DMS 273 (cell line): ENCODE results near the gene AGFG1.
A peak's percentile ranks its signal among the peaks of the same experiment; 100 is the strongest.
"Not testable (repeated sequence)": the region's sequence is repeated elsewhere in the genome, so short reads cannot be mapped to it uniquely, and the experiment has no call there.

Experiments
- DNase-seq: peaks from one replicate; lab custom pipeline; 2025; ENCODE audit not compliant: unreplicated experiment; lab: John Stamatoyannopoulos, UW

The AGFG1 gene

GRCh38 chr2:227534714-227535113, 62.8 kb downstream of the AGFG1 start:
- DNase-seq = no peak

- peak; percentile 34 for DNase-seq
These were observed 64.5 kb downstream of the AGFG1 start for GRCh38 chr2:227536445-227536844.

GRCh38 chr2:227539465-227539956, 67.6 kb downstream of the AGFG1 start:
- DNase-seq = no peak

- DNase-seq = not testable (repeated sequence)
These were observed 68.4 kb downstream of the AGFG1 start for GRCh38 chr2:227540352-227540751.

- peak; percentile 16 for DNase-seq
These were observed 74.0 kb downstream of the AGFG1 start for GRCh38 chr2:227545990-227546389.

GRCh38 chr2:227551836-227552235, 79.9 kb downstream of the AGFG1 start:
- no peak for DNase-seq

GRCh38 chr2:227562581-227562980, 90.6 kb downstream of the AGFG1 start:
- DNase-seq = no peak

GRCh38 chr2:227565080-227565479, 93.1 kb downstream of the AGFG1 start:
- DNase-seq = no peak

- no peak for DNase-seq
These were observed 94.1 kb downstream of the AGFG1 start for GRCh38 chr2:227566012-227566411.

- no peak for DNase-seq
These were observed 96.9 kb downstream of the AGFG1 start for GRCh38 chr2:227568852-227569169.

GRCh38 chr2:227570615-227571014, 98.7 kb downstream of the AGFG1 start:
- no peak for DNase-seq

- no peak for DNase-seq
These were observed 104.2 kb downstream of the AGFG1 start for GRCh38 chr2:227576110-227576509.

GRCh38 chr2:227576812-227577211, 104.9 kb downstream of the AGFG1 start:
- no peak for DNase-seq

GRCh38 chr2:227577555-227577954, 105.6 kb downstream of the AGFG1 start:
- no peak for DNase-seq

GRCh38 chr2:227578642-227579041, 106.7 kb downstream of the AGFG1 start:
- peak; percentile 16 for DNase-seq

- no peak for DNase-seq
These were observed 107.8 kb downstream of the AGFG1 start for GRCh38 chr2:227579791-227580190.

GRCh38 chr2:227582369-227582768, 110.4 kb downstream of the AGFG1 start:
- no peak for DNase-seq

- no peak for DNase-seq
These were observed 120.9 kb downstream of the AGFG1 start for GRCh38 chr2:227592694-227593387.

- no peak for DNase-seq
These were observed 123.8 kb downstream of the AGFG1 start for GRCh38 chr2:227595797-227596196.

GRCh38 chr2:227597036-227597435, 125.1 kb downstream of the AGFG1 start:
- DNase-seq = no peak

- DNase-seq = no peak
These were observed 126.0 kb downstream of the AGFG1 start for GRCh38 chr2:227597998-227598397.

- not testable (repeated sequence) for DNase-seq
These were observed 127.0 kb downstream of the AGFG1 start, which contains the start of gene SCYGR2 for GRCh38 chr2:227598835-227599503. Gene SCYGR2 (plus strand): TSS chr2:227598893. CDS start chr2:227598893, 0 bp downstream.
